K562 (cell line): ENCODE data around the gene MEI4. TPM values are rescaled to one million over a fixed set of nuclear protein-coding genes. Genes with fewer than 3 reads are reported as not detected.

Experiments
- ATAC-seq: fragments of 200-7000 bp; cut with Tn5 transposase; 3 replicates; pipeline ENCODE4 v1.9.1; 2020; ENCODE audit warnings: moderate library complexity
- BruUV-seq: library from RNA; stranded (reverse); fragments of 400-500 nt; replicated peaks from 2 replicates; lab custom pipeline; 2021; lab: Mats Ljungman, UMichigan
- CTCF ChIA-PET: fragments of 300-600 bp; formaldehyde crosslinking; extraction: SDS; loops from one replicate; lab custom pipeline; 2021; ENCODE audit warnings: low intra/inter-chr PET ratio; lab: Yijun Ruan, JAX
- POLR2A ChIA-PET: fragments of 300-600, 350-650 bp; sonication (Branson Sonifier 250); formaldehyde crosslinking; extraction: SDS; loops from one replicate; lab custom pipeline; 2021; ENCODE audit warnings: antibody characterized with exemption, inconsistent platforms; lab: Yijun Ruan, JAX
- DNase-seq, 4 experiments: peaks; one replicate each; pipeline versions ENCODE4 v3.0.0 to v3.0.0-alpha.2; 2011 to 2018; ENCODE audit warnings: low spot score in 3 of 4, mixed read lengths in 3 of 4; ENCODE audit errors: extremely low read depth in 1 of 4
- FAIRE-seq: peaks from 2 replicates; lab custom pipeline; 2011; peaks lifted over from hg19 to GRCh38; lab: Jason Lieb, UNC
- H2AFZ ChIP-seq: 2 replicates; pipeline ENCODE4 v1.6.0; 2011; ENCODE audit warnings: low read depth, low read length, control low read depth, inconsistent platforms
- H3K27ac ChIP-seq: fragments of 200-600 bp; 3 replicates; pipeline ENCODE4 v1.8.0; 2011; ENCODE audit warnings: low read depth, mild to moderate bottlenecking, control low read depth, inconsistent platforms, low read length, moderate library complexity, mixed read lengths; ENCODE audit errors: extremely low read depth
- H3K27me3 ChIP-seq, 2 experiments: fragments of 300-600 bp in 1 of 2; 2 replicates in 1 of 2; 3 replicates in 1 of 2; pipeline versions ENCODE4 v1.6.0 to v1.8.0; 2011; ENCODE audit warnings: inconsistent platforms in 2 of 2, low read length in 2 of 2, mild to moderate bottlenecking in 1 of 2, mixed read lengths in 1 of 2, moderate library complexity in 1 of 2; ENCODE audit not compliant: control insufficient read depth in 2 of 2, insufficient read depth in 2 of 2
- H3K36me3 ChIP-seq: fragments of 300-600 bp; 3 replicates; pipeline ENCODE4 v1.8.0; 2011; ENCODE audit warnings: mild to moderate bottlenecking, low read length, inconsistent platforms; ENCODE audit not compliant: control insufficient read depth, insufficient read depth
- H3K4me1 ChIP-seq, 2 experiments: fragments of 200-600 bp in 1 of 2; replicated peaks in 1 of 2; 2 replicates in 1 of 2; 3 replicates in 1 of 2; pipeline versions ENCODE4 v1.5.1 to v1.8.0; 2011; ENCODE audit warnings: inconsistent platforms in 2 of 2, low read length in 2 of 2, mild to moderate bottlenecking in 1 of 2, mixed read lengths in 1 of 2, moderate library complexity in 1 of 2; ENCODE audit not compliant: control insufficient read depth in 2 of 2, insufficient read depth in 2 of 2
- H3K4me2 ChIP-seq: 2 replicates; pipeline ENCODE4 v1.6.1; 2011; ENCODE audit warnings: low read length, control low read depth, inconsistent platforms, mixed read lengths; ENCODE audit not compliant: insufficient read depth
- H3K4me3 ChIP-seq: fragments of 200-600 bp; sonication (generic), shearing (Covaris generic); 2 replicates; pipeline ENCODE4 v1.5.1; 2016; ENCODE audit warnings: control low read depth, inconsistent platforms
- H3K79me2 ChIP-seq: fragments of 200-600 bp; 3 replicates; pipeline ENCODE4 v1.8.0; 2011; ENCODE audit warnings: low read length, inconsistent platforms; ENCODE audit not compliant: control insufficient read depth, insufficient read depth
- H3K9ac ChIP-seq, 2 experiments: 2 replicates each; pipeline versions ENCODE4 v1.6.0 to v1.6.1; 2011; ENCODE audit warnings: low read depth in 2 of 2, low read length in 2 of 2, control low read depth in 1 of 2, inconsistent platforms in 1 of 2, mild to moderate bottlenecking in 1 of 2, mixed read lengths in 1 of 2; ENCODE audit not compliant: insufficient read depth in 1 of 2
- H3K9me1 ChIP-seq: one replicate; pipeline ENCODE4 v1.6.0; 2011; ENCODE audit warnings: inconsistent platforms, mild to moderate bottlenecking, low read length, moderate library complexity; ENCODE audit not compliant: control insufficient read depth, insufficient read depth
- H3K9me3 ChIP-seq: replicated peaks from 2 replicates; pipeline ENCODE4 v1.5.1; 2011; ENCODE audit warnings: low read depth, low read length, inconsistent platforms; ENCODE audit not compliant: control insufficient read depth, insufficient read depth
- H4K20me1 ChIP-seq: replicated peaks from 2 replicates; pipeline ENCODE4 v1.6.1; 2011; ENCODE audit warnings: low read length, inconsistent platforms, mixed read lengths; ENCODE audit not compliant: control insufficient read depth, insufficient read depth
- E2F6 ChIP-seq, 2 experiments: IDR thresholded peaks; 2 replicates each; pipeline ENCODE4 v1.6.1; 2011; ENCODE audit warnings: borderline replicate concordance in 1 of 2, control low read depth in 1 of 2, low read depth in 1 of 2, low read length in 1 of 2, mild to moderate bottlenecking in 1 of 2, mixed read lengths in 1 of 2, moderate library complexity in 1 of 2; ENCODE audit not compliant: insufficient read depth in 1 of 2, insufficient read length in 1 of 2, poor library complexity in 1 of 2, severe bottlenecking in 1 of 2; ENCODE audit errors: extremely low read depth in 1 of 2
- LCOR ChIP-seq: sonication (generic); formaldehyde crosslinking; IDR thresholded peaks from 2 replicates; pipeline ENCODE4 v1.8.0; 2022; ENCODE audit warnings: mild to moderate bottlenecking, missing genetic modification reagents
- MAX ChIP-seq: sonication (generic); formaldehyde crosslinking; IDR thresholded peaks from 2 replicates; pipeline ENCODE4 v1.9.0; 2022; ENCODE audit warnings: mild to moderate bottlenecking, missing genetic modification reagents
- MYC ChIP-seq, 2 experiments: fragments of 250-450 bp in 1 of 2; sonication (Bioruptor Pico) in 1 of 2; IDR thresholded peaks; 2 replicates each; pipeline versions ENCODE4 v1.5.1 to v1.6.1; 2012 to 2021; ENCODE audit warnings: low read depth in 2 of 2, borderline replicate concordance in 1 of 2, improper control_type of control experiment in 1 of 2, low read length in 1 of 2, mild to moderate bottlenecking in 1 of 2, moderate library complexity in 1 of 2
- NRF1 ChIP-seq, 2 experiments: fragments of 450-650 bp; IDR thresholded peaks in 1 of 2; conservative IDR thresholded peaks in 1 of 2; 2 replicates each; pipeline ENCODE4 v1.6.1; 2014; ENCODE audit warnings: mild to moderate bottlenecking in 2 of 2
- REST ChIP-seq, 2 experiments: fragments of 450-650 bp; formaldehyde crosslinking in 1 of 2; IDR thresholded peaks; 2 replicates each; pipeline versions ENCODE4 v1.4.0 to v1.6.1; 2014 to 2020; ENCODE audit warnings: mild to moderate bottlenecking in 2 of 2, borderline replicate concordance in 1 of 2, low read depth in 1 of 2
- SMC3 ChIP-seq: conservative IDR thresholded peaks from 2 replicates; pipeline ENCODE4 v1.6.1; 2011; ENCODE audit warnings: low read depth, low read length, improper control_type of control experiment; ENCODE audit not compliant: insufficient read depth
- ZNF511 ChIP-seq: sonication (generic); formaldehyde crosslinking; IDR thresholded peaks from 2 replicates; pipeline ENCODE4 v1.8.0; 2022; ENCODE audit warnings: mild to moderate bottlenecking, missing genetic modification reagents
- WGBS: fragments of 100-300 bp; shearing (Covaris generic); methylation state at CpG from one replicate; pipeline ENCODE4 v1.1.6; 2016; ENCODE audit warnings: low coverage, mixed read lengths; ENCODE audit not compliant: insufficient coverage; ENCODE audit errors: missing lambda C conversion rate; 5-methylcytosine and 5-hydroxymethylcytosine counted together
- in situ Hi-C: fragments of 300-500 bp; cut with MboI; formaldehyde crosslinking; loops from 4 replicates; pipeline ENCODE4 v1.15.0; 2018; ENCODE audit warnings: inconsistent platforms, mixed read lengths
- intact Hi-C: fragments of 100-400 bp; cut with micrococcal nuclease; formaldehyde crosslinking; loops from 2 replicates; pipeline ENCODE4 v1.14.2; 2022
- polyA plus RNA-seq, 8 experiments: library from polyadenylated mRNA; depleted of rRNA in 4 of 8; stranded (reverse) in 5 of 8; unstranded in 3 of 8; fragments of >200 nt; fragmentation: Nextera tagmentation in 2 of 8; fragmentation: Illumina TruSeq in 1 of 8; extraction: Ambion mirVana in 2 of 8; extraction: Trizol in 1 of 8; gene quantifications; 2 replicates each; pipeline versions ENCODE4 v1.2.1 to v1.2.3, GENCODE V29; 2011 to 2014; ENCODE audit warnings: inconsistent platforms in 1 of 8, missing spikeins in 1 of 8
- total RNA-seq, 7 experiments: library from RNA; depleted of rRNA in 6 of 7; stranded (reverse); fragments of >200 nt in 6 of 7; fragmentation: Illumina TruSeq in 2 of 7; extraction: Trizol in 2 of 7; gene quantifications; 2 replicates each; pipeline versions ENCODE4 v1.2.1 to v1.2.3, GENCODE V29; 2011 to 2021; ENCODE audit warnings: low replicate concordance in 1 of 7

MEI4 gene
- total and polyA plus RNA-seq, 9 of the 15 experiments (the other 6 are each of a cell fraction or from before 2014, with no cell fraction given): not detected

- H3K9ac ChIP-seq: peak overlapping the region in 1 of 2 experiments; percentile 74; a peak in 2 of 4 replicates
- no peaks in the 10 kb centered on the region for H3K9me1 ChIP-seq
- no TSS peak for BruUV-seq
- intact Hi-C loops: no loop called here
- H4K20me1 ChIP-seq: no peaks in the 10 kb centered on the region
- H3K79me2 ChIP-seq: no peaks in the 10 kb centered on the region
- DNase-seq (peak; percentile 25 to 45 (median 35)), ATAC-seq (peak; percentile 99), FAIRE-seq (no peak)
- H3K4me2 ChIP-seq: peak overlapping the region; percentile 41
- H3K27ac ChIP-seq: no peak overlapping the region
- in situ Hi-C loops: no loop called here
- peaks cover 0 to 6% of the 10 kb centered on the region in 2 experiments; a peak in 2 of 5 replicates for H3K4me1 ChIP-seq
- H3K27me3 ChIP-seq: no peaks in the 10 kb centered on the region
- ChIA-PET CTCF (no interaction called here), POLR2A (no interaction called here)
- H3K4me3 ChIP-seq: peak overlapping the region; percentile 26; the same call in 1 of the 2 replicates
- WGBS: 1% methylated on average over 33 of the region's 37 CpGs
- peak overlapping the region; percentile 81 for H2AFZ ChIP-seq
- H3K9me3 ChIP-seq: no peaks in the 10 kb centered on the region; the same call in none of the 2 replicates
- no peaks in the 10 kb centered on the region for H3K36me3 ChIP-seq
- 0 out of 2 replicates have a peak, but pooled peaks have one; percentile 39 for TF ChIP-seq LCOR (CRISPR knock-in tag)
- TF ChIP-seq REST (IDR thresholded peaks at IDR 0.05; ENCODE audit: borderline replicate concordance): 0 out of 2 replicates have a peak, but pooled peaks have one; percentile 5
- TF ChIP-seq REST (CRISPR knock-in tag; IDR thresholded peaks at IDR 0.05; ENCODE audit: low read depth): no peak
- peak; percentile 62 for TF ChIP-seq MAX (CRISPR knock-in tag)
- TF ChIP-seq E2F6 (IDR thresholded peaks at IDR 0.05; ENCODE audit: borderline replicate concordance in 1 of 2, extremely low read depth in 1 of 2, insufficient read depth in 1 of 2, insufficient read length in 1 of 2, low read depth in 1 of 2, low read length in 1 of 2, poor library complexity in 1 of 2, severe bottlenecking in 1 of 2): peak in 1 of 2 experiments; percentile 61
- TF ChIP-seq MYC (IDR thresholded peaks at IDR 0.05; ENCODE audit: low read depth, low read length): 0 out of 2 replicates have a peak, but pooled peaks have one; percentile 14
- no peak for TF ChIP-seq MYC (CRISPR knock-in tag; IDR thresholded peaks at IDR 0.05; ENCODE audit: borderline replicate concordance, low read depth)
- 0 out of 2 replicates have a peak, but pooled peaks have one; percentile 12 for TF ChIP-seq SMC3
- TF ChIP-seq ZNF511 (CRISPR knock-in tag): 0 out of 2 replicates have a peak, but pooled peaks have one; percentile 33
- TF ChIP-seq NRF1 (conservative IDR thresholded peaks at IDR 0.05 in 1 of 2, IDR thresholded peaks at IDR 0.05 in 1 of 2): peak; percentile 49 to 60
Observed at GRCh38 chr6:77650098-77650663, 2.7 kb upstream of the MEI4 start.
